ENCODE measurements around the gene GTPBP2. TPM values are rescaled to one million over a fixed set of nuclear protein-coding genes. Genes with fewer than 3 reads are reported as not detected.

The GTPBP2 gene
- total and polyA plus RNA-seq, 2 of the 13 experiments (the other 11 are each of a cell fraction or from before 2014, with no cell fraction given): 26.9 to 88.2 TPM

GRCh38 chr6:43671801-43672690, 43.0 kb upstream of the GTPBP2 start (continued):
- TF ChIP-seq, protein P1, sequence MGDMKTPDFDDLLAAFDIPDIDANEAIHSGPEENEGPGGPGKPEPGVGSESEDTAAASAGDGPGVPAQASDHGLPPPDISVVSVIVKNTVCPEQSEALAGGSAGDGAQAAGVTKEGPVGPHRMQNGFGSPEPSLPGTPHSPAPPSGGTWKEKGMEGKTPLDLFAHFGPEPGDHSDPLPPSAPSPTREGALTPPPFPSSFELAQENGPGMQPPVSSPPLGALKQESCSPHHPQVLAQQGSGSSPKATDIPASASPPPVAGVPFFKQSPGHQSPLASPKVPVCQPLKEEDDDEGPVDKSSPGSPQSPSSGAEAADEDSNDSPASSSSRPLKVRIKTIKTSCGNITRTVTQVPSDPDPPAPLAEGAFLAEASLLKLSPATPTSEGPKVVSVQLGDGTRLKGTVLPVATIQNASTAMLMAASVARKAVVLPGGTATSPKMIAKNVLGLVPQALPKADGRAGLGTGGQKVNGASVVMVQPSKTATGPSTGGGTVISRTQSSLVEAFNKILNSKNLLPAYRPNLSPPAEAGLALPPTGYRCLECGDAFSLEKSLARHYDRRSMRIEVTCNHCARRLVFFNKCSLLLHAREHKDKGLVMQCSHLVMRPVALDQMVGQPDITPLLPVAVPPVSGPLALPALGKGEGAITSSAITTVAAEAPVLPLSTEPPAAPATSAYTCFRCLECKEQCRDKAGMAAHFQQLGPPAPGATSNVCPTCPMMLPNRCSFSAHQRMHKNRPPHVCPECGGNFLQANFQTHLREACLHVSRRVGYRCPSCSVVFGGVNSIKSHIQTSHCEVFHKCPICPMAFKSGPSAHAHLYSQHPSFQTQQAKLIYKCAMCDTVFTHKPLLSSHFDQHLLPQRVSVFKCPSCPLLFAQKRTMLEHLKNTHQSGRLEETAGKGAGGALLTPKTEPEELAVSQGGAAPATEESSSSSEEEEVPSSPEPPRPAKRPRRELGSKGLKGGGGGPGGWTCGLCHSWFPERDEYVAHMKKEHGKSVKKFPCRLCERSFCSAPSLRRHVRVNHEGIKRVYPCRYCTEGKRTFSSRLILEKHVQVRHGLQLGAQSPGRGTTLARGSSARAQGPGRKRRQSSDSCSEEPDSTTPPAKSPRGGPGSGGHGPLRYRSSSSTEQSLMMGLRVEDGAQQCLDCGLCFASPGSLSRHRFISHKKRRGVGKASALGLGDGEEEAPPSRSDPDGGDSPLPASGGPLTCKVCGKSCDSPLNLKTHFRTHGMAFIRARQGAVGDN (CRISPR knock-in tag; IDR thresholded peaks at IDR 0.05): peak; percentile 92
- TF ChIP-seq KMT2B (CRISPR knock-in tag; IDR thresholded peaks at IDR 0.05) (0 out of 2 replicates have a peak, but pooled peaks have one; percentile 43), ZFP90 (CRISPR knock-in tag; IDR thresholded peaks at IDR 0.05; ENCODE audit: borderline replicate concordance) (no peak), GPBP1L1 (CRISPR knock-in tag; IDR thresholded peaks at IDR 0.05) (no peak), MED13 (CRISPR knock-in tag; IDR thresholded peaks at IDR 0.05) (no peak), TEF (CRISPR knock-in tag; IDR thresholded peaks at IDR 0.05) (no peak), ZNF362 (CRISPR knock-in tag; IDR thresholded peaks at IDR 0.05; ENCODE audit: borderline replicate concordance) (peak; percentile 43), ARID3A (IDR thresholded peaks at IDR 0.05; ENCODE audit: low read depth, low read length) (no peak), MED1 (CRISPR knock-in tag; IDR thresholded peaks at IDR 0.05) (peak; percentile 89), ZFP41 (CRISPR knock-in tag; IDR thresholded peaks at IDR 0.05; ENCODE audit: borderline replicate concordance) (no peak), EZH2 (conservative IDR thresholded peaks at IDR 0.05; ENCODE audit: low read depth, low read length) (no peak)
- TF ChIP-seq, protein P2, sequence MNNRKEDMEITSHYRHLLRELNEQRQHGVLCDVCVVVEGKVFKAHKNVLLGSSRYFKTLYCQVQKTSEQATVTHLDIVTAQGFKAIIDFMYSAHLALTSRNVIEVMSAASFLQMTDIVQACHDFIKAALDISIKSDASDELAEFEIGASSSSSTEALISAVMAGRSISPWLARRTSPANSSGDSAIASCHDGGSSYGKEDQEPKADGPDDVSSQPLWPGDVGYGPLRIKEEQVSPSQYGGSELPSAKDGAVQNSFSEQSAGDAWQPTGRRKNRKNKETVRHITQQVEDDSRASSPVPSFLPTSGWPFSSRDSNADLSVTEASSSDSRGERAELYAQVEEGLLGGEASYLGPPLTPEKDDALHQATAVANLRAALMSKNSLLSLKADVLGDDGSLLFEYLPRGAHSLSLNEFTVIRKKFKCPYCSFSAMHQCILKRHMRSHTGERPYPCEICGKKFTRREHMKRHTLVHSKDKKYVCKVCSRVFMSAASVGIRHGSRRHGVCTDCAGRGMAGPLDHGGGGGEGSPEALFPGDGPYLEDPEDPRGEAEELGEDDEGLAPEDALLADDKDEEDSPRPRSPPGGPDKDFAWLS (CRISPR knock-in tag; IDR thresholded peaks at IDR 0.05; ENCODE audit: borderline replicate concordance): no peak
- TF ChIP-seq, protein P3, sequence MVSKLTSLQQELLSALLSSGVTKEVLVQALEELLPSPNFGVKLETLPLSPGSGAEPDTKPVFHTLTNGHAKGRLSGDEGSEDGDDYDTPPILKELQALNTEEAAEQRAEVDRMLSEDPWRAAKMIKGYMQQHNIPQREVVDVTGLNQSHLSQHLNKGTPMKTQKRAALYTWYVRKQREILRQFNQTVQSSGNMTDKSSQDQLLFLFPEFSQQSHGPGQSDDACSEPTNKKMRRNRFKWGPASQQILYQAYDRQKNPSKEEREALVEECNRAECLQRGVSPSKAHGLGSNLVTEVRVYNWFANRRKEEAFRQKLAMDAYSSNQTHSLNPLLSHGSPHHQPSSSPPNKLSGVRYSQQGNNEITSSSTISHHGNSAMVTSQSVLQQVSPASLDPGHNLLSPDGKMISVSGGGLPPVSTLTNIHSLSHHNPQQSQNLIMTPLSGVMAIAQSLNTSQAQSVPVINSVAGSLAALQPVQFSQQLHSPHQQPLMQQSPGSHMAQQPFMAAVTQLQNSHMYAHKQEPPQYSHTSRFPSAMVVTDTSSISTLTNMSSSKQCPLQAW (CRISPR knock-in tag; IDR thresholded peaks at IDR 0.05): peak; percentile 93
- TF ChIP-seq, protein P4, sequence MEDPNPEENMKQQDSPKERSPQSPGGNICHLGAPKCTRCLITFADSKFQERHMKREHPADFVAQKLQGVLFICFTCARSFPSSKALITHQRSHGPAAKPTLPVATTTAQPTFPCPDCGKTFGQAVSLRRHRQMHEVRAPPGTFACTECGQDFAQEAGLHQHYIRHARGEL (CRISPR knock-in tag; IDR thresholded peaks at IDR 0.05): no peak
